Breast epithelium (tissue), 3 donors: ENCODE data around the gene MGP.

Experiments used
- POLR2A ChIP-seq: fragments of 450-650 bp; IDR thresholded peaks from one replicate; pipeline ENCODE4 v1.6.1; 2016; ENCODE audit warnings: antibody characterized with exemption, mild to moderate bottlenecking, moderate library complexity
- TF ChIP-seq, protein P1 (sequence below), 3 donors: fragments of 450-650 bp; IDR thresholded peaks; one replicate each; pipeline ENCODE4 v1.5.1; 2016 to 2017; ENCODE audit warnings: antibody characterized with exemption in 3 of 3, mild to moderate bottlenecking in 3 of 3, moderate library complexity in 3 of 3

DNA sequence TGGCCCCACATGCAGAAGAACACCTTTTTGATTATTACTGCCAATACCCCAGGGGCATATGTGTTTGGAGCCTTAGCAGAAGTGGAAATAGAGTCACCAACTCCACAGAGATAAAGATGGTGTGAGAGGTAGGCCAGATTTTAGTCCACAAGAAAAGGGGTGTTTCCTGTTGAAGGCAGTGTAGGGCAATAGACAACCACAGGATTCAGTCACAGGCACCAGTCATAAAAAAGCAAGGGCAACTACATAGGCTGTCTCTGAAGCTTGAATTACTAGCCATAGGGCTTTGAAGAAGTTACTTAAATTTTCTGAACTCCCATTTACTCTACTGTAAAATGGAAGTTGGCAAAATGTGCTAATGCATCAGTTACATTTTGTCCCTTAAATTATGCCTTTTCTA is 33.8 kb upstream of the MGP start:
- TF ChIP-seq, protein P1, sequence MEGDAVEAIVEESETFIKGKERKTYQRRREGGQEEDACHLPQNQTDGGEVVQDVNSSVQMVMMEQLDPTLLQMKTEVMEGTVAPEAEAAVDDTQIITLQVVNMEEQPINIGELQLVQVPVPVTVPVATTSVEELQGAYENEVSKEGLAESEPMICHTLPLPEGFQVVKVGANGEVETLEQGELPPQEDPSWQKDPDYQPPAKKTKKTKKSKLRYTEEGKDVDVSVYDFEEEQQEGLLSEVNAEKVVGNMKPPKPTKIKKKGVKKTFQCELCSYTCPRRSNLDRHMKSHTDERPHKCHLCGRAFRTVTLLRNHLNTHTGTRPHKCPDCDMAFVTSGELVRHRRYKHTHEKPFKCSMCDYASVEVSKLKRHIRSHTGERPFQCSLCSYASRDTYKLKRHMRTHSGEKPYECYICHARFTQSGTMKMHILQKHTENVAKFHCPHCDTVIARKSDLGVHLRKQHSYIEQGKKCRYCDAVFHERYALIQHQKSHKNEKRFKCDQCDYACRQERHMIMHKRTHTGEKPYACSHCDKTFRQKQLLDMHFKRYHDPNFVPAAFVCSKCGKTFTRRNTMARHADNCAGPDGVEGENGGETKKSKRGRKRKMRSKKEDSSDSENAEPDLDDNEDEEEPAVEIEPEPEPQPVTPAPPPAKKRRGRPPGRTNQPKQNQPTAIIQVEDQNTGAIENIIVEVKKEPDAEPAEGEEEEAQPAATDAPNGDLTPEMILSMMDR (IDR thresholded peaks at IDR 0.05): no peak
- no peak for TF ChIP-seq POLR2A
